HL-60/S4 treated with phorbol 12-myristate 13-acetate at 8.2 ng/mL for 4 days and 3 days (cell line): Measurements from ENCODE around the gene INAVA.
"Not testable (repeated sequence)": the region's sequence is repeated elsewhere in the genome, so short reads cannot be mapped to it uniquely, and the experiment has no call there.

ENCODE experiments used
- in situ Hi-C: fragments of 300-500 bp; cut with MboI; formaldehyde crosslinking; loops from 2 replicates; pipeline ENCODE4 v1.15.0; 2022; ENCODE audit warnings: low sequenced_read_pairs

INAVA gene

GRCh38 chr1:200917291-200917817 is 22.7 kb downstream of the INAVA start:
- in situ Hi-C loops = no loop called here

- in situ Hi-C loops = no loop called here
Measured at GRCh38 chr1:200918006-200918405, 23.3 kb downstream of the INAVA start.

GRCh38 chr1:200919386-200919785 is 24.7 kb downstream of the INAVA start:
- in situ Hi-C loops = no loop called here

GRCh38 chr1:200921571-200922110 is 26.9 kb downstream of the INAVA start:
- in situ Hi-C loops = no loop called here

GRCh38 chr1:200922406-200922805 is 27.7 kb downstream of the INAVA start:
- in situ Hi-C loops = no loop called here

- in situ Hi-C loops = no loop called here
Measured at GRCh38 chr1:200923601-200924000, 28.9 kb downstream of the INAVA start.

GRCh38 chr1:200925831-200926230 is 31.1 kb downstream of the INAVA start:
- in situ Hi-C loops = no loop called here

GRCh38 chr1:200929530-200930278 is 35.0 kb downstream of the INAVA start:
- in situ Hi-C loops = no loop called here

- in situ Hi-C loops = not testable (repeated sequence)
Measured at GRCh38 chr1:200930285-200930684, 35.6 kb downstream of the INAVA start.

- in situ Hi-C loops = no loop called here
Measured at GRCh38 chr1:200931776-200932175, 37.1 kb downstream of the INAVA start.

GRCh38 chr1:200934676-200935245 is 40.1 kb downstream of the INAVA start:
- in situ Hi-C loops = no loop called here

- in situ Hi-C loops = not testable (repeated sequence)
Measured at GRCh38 chr1:200935286-200935962, 40.7 kb downstream of the INAVA start.

GRCh38 chr1:200938955-200939354 is 44.3 kb downstream of the INAVA start:
- in situ Hi-C loops = no loop called here

- in situ Hi-C loops = no loop called here
Measured at GRCh38 chr1:200945111-200945510, 50.4 kb downstream of the INAVA start.

GRCh38 chr1:200947059-200947566 is 52.4 kb downstream of the INAVA start:
- in situ Hi-C loops = no loop called here

- in situ Hi-C loops = no loop called here
Measured at GRCh38 chr1:200949626-200950025, 54.9 kb downstream of the INAVA start.

- in situ Hi-C loops = no loop called here
Measured at GRCh38 chr1:200951016-200951415, 56.3 kb downstream of the INAVA start.

GRCh38 chr1:200954434-200954833 is 59.7 kb downstream of the INAVA start:
- in situ Hi-C loops = no loop called here

- in situ Hi-C loops = no loop called here
Measured at GRCh38 chr1:200958597-200958996, 63.9 kb downstream of the INAVA start.

GRCh38 chr1:200959411-200959921 is 64.8 kb downstream of the INAVA start:
- in situ Hi-C loops = no loop called here
